ENCODE data around the gene GALNT1.

DNA sequence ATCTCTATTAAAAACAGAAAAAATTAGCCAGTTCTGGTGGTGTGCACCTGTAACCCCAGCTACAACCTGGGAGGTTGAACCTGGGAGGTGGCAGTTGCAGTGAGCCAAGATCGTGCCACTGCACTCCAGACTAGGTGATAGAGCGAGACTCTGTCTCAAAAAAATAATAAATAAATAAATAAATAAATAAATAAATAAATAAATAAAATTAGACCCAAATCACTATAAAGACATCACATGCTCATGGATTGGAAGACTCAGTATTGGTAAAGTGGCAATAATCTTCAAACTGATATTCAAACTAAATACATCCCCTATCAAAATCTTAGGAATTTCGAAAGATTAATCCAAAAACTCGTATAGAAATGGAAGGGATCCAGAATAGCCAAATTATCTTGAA is 15.5 kb upstream of the GALNT1 start:
- no peak for TF ChIP-seq CTCF (IDR thresholded peaks at IDR 0.05; ENCODE audit: low read depth, low read length)
- no peak for TF ChIP-seq POLR2A (IDR thresholded peaks at IDR 0.05; ENCODE audit: extremely low read depth, insufficient read length)
- TF ChIP-seq, protein P1, sequence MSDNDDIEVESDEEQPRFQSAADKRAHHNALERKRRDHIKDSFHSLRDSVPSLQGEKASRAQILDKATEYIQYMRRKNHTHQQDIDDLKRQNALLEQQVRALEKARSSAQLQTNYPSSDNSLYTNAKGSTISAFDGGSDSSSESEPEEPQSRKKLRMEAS (IDR thresholded peaks at IDR 0.05; ENCODE audit: low read depth, low read length), result no peak
- TF ChIP-seq MYC (IDR thresholded peaks at IDR 0.05; ENCODE audit: low read depth, low read length), result no peak
